ENCODE results near the gene TCTN3. TPM values are rescaled to one million over a fixed set of nuclear protein-coding genes. Genes with fewer than 3 reads are reported as not detected.
A peak's percentile ranks its signal among the peaks of the same experiment; 100 is the strongest.

TCTN3 gene
- total and polyA plus RNA-seq, 2 of the 13 experiments (the other 11 are each of a cell fraction or from before 2014, with no cell fraction given) = 53.3 to 60.0 TPM

DNA sequence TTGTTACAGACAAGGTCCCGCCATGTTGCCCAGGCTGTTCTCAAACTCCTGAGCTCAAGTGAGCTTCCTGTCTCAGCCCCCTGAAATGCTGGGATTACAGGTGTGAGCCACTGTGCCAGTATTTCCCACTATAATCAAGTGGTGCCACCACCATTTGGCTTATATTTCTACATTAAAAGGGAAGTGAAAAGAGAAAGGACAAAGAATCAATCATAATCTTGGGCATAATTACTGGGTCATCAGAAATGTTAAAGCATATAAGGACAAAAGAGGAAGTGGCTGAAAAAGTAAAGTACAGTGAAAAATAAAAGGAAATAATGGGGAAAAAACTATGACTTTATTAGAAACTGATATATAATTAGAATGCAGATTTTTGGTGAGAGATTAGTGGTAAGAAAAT is 36.5 kb upstream of the TCTN3 start (continued):
- TF ChIP-seq, protein P1, sequence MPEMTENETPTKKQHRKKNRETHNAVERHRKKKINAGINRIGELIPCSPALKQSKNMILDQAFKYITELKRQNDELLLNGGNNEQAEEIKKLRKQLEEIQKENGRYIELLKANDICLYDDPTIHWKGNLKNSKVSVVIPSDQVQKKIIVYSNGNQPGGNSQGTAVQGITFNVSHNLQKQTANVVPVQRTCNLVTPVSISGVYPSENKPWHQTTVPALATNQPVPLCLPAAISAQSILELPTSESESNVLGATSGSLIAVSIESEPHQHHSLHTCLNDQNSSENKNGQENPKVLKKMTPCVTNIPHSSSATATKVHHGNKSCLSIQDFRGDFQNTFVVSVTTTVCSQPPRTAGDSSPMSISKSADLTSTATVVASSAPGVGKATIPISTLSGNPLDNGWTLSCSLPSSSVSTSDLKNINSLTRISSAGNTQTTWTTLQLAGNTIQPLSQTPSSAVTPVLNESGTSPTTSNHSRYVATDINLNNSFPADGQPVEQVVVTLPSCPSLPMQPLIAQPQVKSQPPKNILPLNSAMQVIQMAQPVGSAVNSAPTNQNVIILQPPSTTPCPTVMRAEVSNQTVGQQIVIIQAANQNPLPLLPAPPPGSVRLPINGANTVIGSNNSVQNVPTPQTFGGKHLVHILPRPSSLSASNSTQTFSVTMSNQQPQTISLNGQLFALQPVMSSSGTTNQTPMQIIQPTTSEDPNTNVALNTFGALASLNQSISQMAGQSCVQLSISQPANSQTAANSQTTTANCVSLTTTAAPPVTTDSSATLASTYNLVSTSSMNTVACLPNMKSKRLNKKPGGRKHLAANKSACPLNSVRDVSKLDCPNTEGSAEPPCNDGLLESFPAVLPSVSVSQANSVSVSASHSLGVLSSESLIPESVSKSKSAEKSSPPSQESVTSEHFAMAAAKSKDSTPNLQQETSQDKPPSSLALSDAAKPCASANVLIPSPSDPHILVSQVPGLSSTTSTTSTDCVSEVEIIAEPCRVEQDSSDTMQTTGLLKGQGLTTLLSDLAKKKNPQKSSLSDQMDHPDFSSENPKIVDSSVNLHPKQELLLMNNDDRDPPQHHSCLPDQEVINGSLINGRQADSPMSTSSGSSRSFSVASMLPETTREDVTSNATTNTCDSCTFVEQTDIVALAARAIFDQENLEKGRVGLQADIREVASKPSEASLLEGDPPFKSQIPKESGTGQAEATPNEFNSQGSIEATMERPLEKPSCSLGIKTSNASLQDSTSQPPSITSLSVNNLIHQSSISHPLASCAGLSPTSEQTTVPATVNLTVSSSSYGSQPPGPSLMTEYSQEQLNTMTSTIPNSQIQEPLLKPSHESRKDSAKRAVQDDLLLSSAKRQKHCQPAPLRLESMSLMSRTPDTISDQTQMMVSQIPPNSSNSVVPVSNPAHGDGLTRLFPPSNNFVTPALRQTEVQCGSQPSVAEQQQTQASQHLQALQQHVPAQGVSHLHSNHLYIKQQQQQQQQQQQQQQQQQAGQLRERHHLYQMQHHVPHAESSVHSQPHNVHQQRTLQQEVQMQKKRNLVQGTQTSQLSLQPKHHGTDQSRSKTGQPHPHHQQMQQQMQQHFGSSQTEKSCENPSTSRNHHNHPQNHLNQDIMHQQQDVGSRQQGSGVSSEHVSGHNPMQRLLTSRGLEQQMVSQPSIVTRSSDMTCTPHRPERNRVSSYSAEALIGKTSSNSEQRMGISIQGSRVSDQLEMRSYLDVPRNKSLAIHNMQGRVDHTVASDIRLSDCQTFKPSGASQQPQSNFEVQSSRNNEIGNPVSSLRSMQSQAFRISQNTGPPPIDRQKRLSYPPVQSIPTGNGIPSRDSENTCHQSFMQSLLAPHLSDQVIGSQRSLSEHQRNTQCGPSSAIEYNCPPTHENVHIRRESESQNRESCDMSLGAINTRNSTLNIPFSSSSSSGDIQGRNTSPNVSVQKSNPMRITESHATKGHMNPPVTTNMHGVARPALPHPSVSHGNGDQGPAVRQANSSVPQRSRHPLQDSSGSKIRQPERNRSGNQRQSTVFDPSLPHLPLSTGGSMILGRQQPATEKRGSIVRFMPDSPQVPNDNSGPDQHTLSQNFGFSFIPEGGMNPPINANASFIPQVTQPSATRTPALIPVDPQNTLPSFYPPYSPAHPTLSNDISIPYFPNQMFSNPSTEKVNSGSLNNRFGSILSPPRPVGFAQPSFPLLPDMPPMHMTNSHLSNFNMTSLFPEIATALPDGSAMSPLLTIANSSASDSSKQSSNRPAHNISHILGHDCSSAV (CRISPR knock-in tag; IDR thresholded peaks at IDR 0.05; ENCODE audit: borderline replicate concordance) = no peak

DNA sequence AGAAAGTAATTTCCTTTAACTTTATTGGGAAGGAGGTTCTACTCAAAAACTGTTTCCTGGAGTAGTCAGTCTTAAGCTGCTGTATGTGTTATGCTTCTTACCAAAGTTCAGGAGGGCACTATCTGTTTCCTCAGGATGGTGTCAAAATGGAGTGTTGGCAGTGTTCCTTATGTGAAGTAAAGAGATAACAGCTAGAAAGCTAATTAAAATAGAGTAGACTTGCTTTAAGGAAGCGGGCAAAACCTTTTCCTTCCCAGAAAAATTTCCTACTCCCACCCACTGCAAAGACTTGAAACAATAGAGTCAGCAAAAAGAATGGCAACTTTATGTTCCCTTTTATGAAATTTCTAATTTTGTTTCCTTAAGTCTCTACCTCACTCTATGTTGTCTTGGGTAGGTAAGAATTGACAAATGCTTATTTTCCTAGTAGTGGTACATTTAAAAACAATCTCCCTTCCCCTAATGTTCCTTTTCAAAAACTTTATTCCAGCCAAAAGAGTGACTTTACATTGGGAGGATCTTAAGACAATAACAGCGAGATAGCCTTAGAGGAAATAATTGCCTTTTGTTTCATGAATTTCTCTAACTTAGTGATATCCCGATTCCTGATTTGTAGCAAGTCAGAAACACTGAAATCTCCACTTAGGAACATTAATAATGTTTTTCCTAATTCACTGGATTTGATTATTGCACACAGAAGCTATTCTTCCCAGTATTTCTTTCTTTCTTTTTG is 35.8 kb upstream of the TCTN3 start:
- ATAC-seq = no peak

More for the DNA sequence above, 35.8 kb upstream of the TCTN3 start:
- H2AFZ ChIP-seq (ENCODE audit: low read length) = no peak overlapping the region
- H3K9ac ChIP-seq (ENCODE audit: insufficient read depth, low read depth, low read length) = no peak overlapping the region
- H3K79me2 ChIP-seq (ENCODE audit: insufficient read depth, low read length) = no peaks in the 10 kb centered on the region
- no peaks in the 10 kb centered on the region for H3K4me1 ChIP-seq (ENCODE audit: insufficient read depth, low read length)
- no peaks in the 10 kb centered on the region for H3K36me3 ChIP-seq (replicated peaks in 1 of 2; ENCODE audit: control insufficient read depth in 1 of 2, insufficient read depth in 2 of 2, low read length in 2 of 2)
- H3K4me3 ChIP-seq (replicated peaks in 1 of 3; ENCODE audit: insufficient read depth in 1 of 3, low read depth in 2 of 3, low read length in 3 of 3) = no peak overlapping the region
- peaks cover 7% of the 10 kb centered on the region; the same call in 1 of the 2 replicates for H3K9me3 ChIP-seq (ENCODE audit: low read length)
- CTCF ChIA-PET (ENCODE audit: low intra/inter-chr PET ratio, low total read pairs) = no interaction called here
- BruUV-seq (replicated peaks) = no TSS peak
- intact Hi-C loops (cut with micrococcal nuclease; ENCODE audit: unreplicated experiment) (no loop called here), in situ Hi-C loops (cut with HindIII; ENCODE audit: extremely low pct_ligation_motif_present, low pct_unique_long_range_greater_than_20kb) (no loop called here)
- TF ChIP-seq ZNF747 (CRISPR knock-in tag; IDR thresholded peaks at IDR 0.05; ENCODE audit: borderline replicate concordance) = no peak
- TF ChIP-seq ZNF430 (CRISPR knock-in tag; IDR thresholded peaks at IDR 0.05) = no peak
- peak; percentile 25 to 28; a peak in 2 of 4 replicates for TF ChIP-seq MAFK (conservative IDR thresholded peaks at IDR 0.05 in 1 of 2, IDR thresholded peaks at IDR 0.05 in 1 of 2; ENCODE audit: low read length in 2 of 2)
- no peak for TF ChIP-seq ZNF709 (CRISPR knock-in tag; IDR thresholded peaks at IDR 0.05)
- TF ChIP-seq MTF1 (CRISPR knock-in tag; IDR thresholded peaks at IDR 0.05) = no peak
- TF ChIP-seq BRCA1 (CRISPR knock-in tag; IDR thresholded peaks at IDR 0.05) = no peak
- TF ChIP-seq, protein P2, sequence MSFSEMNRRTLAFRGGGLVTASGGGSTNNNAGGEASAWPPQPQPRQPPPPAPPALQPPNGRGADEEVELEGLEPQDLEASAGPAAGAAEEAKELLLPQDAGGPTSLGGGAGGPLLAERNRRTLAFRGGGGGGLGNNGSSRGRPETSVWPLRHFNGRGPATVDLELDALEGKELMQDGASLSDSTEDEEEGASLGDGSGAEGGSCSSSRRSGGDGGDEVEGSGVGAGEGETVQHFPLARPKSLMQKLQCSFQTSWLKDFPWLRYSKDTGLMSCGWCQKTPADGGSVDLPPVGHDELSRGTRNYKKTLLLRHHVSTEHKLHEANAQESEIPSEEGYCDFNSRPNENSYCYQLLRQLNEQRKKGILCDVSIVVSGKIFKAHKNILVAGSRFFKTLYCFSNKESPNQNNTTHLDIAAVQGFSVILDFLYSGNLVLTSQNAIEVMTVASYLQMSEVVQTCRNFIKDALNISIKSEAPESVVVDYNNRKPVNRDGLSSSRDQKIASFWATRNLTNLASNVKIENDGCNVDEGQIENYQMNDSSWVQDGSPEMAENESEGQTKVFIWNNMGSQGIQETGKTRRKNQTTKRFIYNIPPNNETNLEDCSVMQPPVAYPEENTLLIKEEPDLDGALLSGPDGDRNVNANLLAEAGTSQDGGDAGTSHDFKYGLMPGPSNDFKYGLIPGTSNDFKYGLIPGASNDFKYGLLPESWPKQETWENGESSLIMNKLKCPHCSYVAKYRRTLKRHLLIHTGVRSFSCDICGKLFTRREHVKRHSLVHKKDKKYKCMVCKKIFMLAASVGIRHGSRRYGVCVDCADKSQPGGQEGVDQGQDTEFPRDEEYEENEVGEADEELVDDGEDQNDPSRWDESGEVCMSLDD (CRISPR knock-in tag; IDR thresholded peaks at IDR 0.05; ENCODE audit: borderline replicate concordance) = no peak
- TF ChIP-seq ZC3H13 (CRISPR knock-in tag; IDR thresholded peaks at IDR 0.05) = no peak
- no peak for TF ChIP-seq MAFG (CRISPR knock-in tag; IDR thresholded peaks at IDR 0.05)
- FAIRE-seq (no peak), DNase-seq (ENCODE audit: low spot score) (no peak)
- H3K27me3 ChIP-seq (ENCODE audit: control insufficient read depth in 1 of 2, insufficient read depth in 2 of 2, low read length in 2 of 2) = peaks cover 0 to 8% of the 10 kb centered on the region in 2 experiments; a peak in 1 of 5 replicates
- H3K27ac ChIP-seq (ENCODE audit: extremely low read length, insufficient read depth, low read length) = no peak overlapping the region
- WGBS (ENCODE audit: low lambda C conversion rate) = 2% methylated on average over 3 of the region's 3 CpGs
- H4K20me1 ChIP-seq (ENCODE audit: insufficient read depth, low read length) = no peaks in the 10 kb centered on the region
- no peak overlapping the region for H3K4me2 ChIP-seq (ENCODE audit: low read depth, low read length)
- POLR2A ChIA-PET = no interaction called here

All from HepG2 (cell line).